Neural progenitor cell (in vitro differentiated cells): Measurements from ENCODE around the gene CPT1B.

ENCODE experiments used
- CTCF ChIP-seq: fragments of 200-600 bp; sonication (generic); IDR thresholded peaks from 2 replicates; pipeline ENCODE4 v1.5.1; 2017; ENCODE audit warnings: antibody characterized with exemption, mild to moderate bottlenecking
- EZH2 ChIP-seq: fragments of 200-600 bp; sonication (generic); IDR thresholded peaks from 2 replicates; pipeline ENCODE4 v1.6.1; 2017; ENCODE audit warnings: antibody characterized with exemption, mild to moderate bottlenecking, moderate library complexity
- EZH2phosphoT487 ChIP-seq: fragments of 200-600 bp; sonication (generic); IDR thresholded peaks from 2 replicates; pipeline ENCODE4 v1.6.1; 2017; ENCODE audit warnings: antibody characterized with exemption

DNA sequence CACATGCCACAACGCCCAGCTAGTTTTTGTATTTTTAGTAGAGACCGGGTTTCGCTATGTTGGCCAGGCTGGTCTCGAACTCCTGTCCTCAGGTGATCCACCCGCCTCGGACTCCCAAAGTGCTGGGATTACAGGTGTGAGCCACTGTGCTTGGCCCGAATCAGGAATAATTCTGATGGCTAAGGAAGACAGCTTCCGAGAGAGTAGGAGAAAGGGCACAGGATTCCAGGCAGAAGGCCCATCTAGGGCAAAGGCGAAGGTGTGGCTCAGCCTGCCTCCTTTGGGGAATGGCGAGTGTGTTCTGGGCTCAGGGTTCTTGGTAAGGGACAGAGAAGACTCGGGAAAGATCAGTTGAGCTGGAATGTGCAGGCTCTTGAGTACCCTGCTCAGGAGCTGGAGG lies 13.9 kb downstream of the CPT1B start:
- TF ChIP-seq CTCF (no peak), EZH2phosphoT487 (no peak), EZH2 (no peak)
